PC-9 (cell line): ENCODE results near the gene USP2. TPM values are rescaled to one million over a fixed set of nuclear protein-coding genes. Genes with fewer than 3 reads are reported as not detected.

Experiments used
- BruUV-seq: library from RNA; stranded (reverse); fragments of 400-500 nt; replicated peaks from 2 replicates; lab custom pipeline; 2021; lab: Mats Ljungman, UMichigan
- CTCF ChIA-PET: fragments of 300-600 bp; sonication (Branson Sonifier 250); formaldehyde crosslinking; loops from one replicate; lab custom pipeline; 2022; ENCODE audit warnings: antibody characterized with exemption; lab: Charles Lee
- POLR2A ChIA-PET: fragments of 300-600 bp; sonication (Branson Sonifier 250); formaldehyde crosslinking; loops from one replicate; lab custom pipeline; 2022; ENCODE audit warnings: antibody characterized with exemption; ENCODE audit not compliant: unreplicated experiment; lab: Charles Lee
- DNase-seq, 2 experiments: peaks; one replicate each; pipeline versions ENCODE4 v3.0.0 to v3.0.0-alpha.2; 2015 to 2022; ENCODE audit warnings: mixed read lengths in 1 of 2
- H2AFZ ChIP-seq: fragments of 200-600 bp; sonication (generic); 2 replicates; pipeline ENCODE4 v1.8.1; 2017; ENCODE audit warnings: antibody characterized with exemption
- H3F3A ChIP-seq: fragments of 200-600 bp; sonication (generic); 2 replicates; pipeline ENCODE4 v1.8.1; 2017; ENCODE audit warnings: antibody characterized with exemption, mild to moderate bottlenecking, low read depth; ENCODE audit not compliant: insufficient read depth
- H3K27ac ChIP-seq: fragments of 200-600 bp; sonication (generic); 2 replicates; pipeline ENCODE4 v1.6.1; 2016; ENCODE audit warnings: mixed run types
- H3K27me3 ChIP-seq: fragments of 200-600 bp; sonication (generic); 2 replicates; pipeline ENCODE4 v1.6.1; 2016; ENCODE audit warnings: low read depth, mixed run types; ENCODE audit not compliant: insufficient read depth
- H3K36me3 ChIP-seq: fragments of 200-600 bp; sonication (generic); 2 replicates; pipeline ENCODE4 v1.6.1; 2016; ENCODE audit warnings: low read depth, mixed run types
- H3K4me1 ChIP-seq: fragments of 200-600 bp; sonication (generic); replicated peaks from 2 replicates; pipeline ENCODE4 v1.6.1; 2016; ENCODE audit warnings: mixed run types; ENCODE audit not compliant: insufficient read depth
- H3K4me2 ChIP-seq: fragments of 200-600 bp; sonication (generic); 2 replicates; pipeline ENCODE4 v1.6.1; 2017; ENCODE audit warnings: mixed run types
- H3K4me3 ChIP-seq: fragments of 200-600 bp; sonication (generic); 2 replicates; pipeline ENCODE4 v1.6.1; 2016; ENCODE audit warnings: mixed run types
- H3K79me2 ChIP-seq: fragments of 200-600 bp; sonication (generic); 2 replicates; pipeline ENCODE4 v1.6.1; 2017; ENCODE audit warnings: low read depth, mixed run types
- H3K9me2 ChIP-seq: fragments of 200-600 bp; sonication (generic); 2 replicates; pipeline ENCODE4 v1.8.1; 2017; ENCODE audit warnings: mild to moderate bottlenecking; ENCODE audit not compliant: insufficient read depth
- H3K9me3 ChIP-seq: fragments of 200-600 bp; sonication (generic); 2 replicates; pipeline ENCODE4 v1.8.1; 2016; ENCODE audit warnings: low read depth; ENCODE audit not compliant: insufficient read depth
- H4K20me1 ChIP-seq: fragments of 200-600 bp; sonication (generic); 2 replicates; pipeline ENCODE4 v1.8.1; 2017; ENCODE audit not compliant: insufficient read depth
- EZH2 ChIP-seq: fragments of 200-600 bp; sonication (generic); IDR thresholded peaks from 2 replicates; pipeline ENCODE4 v1.8.0; 2017; ENCODE audit warnings: antibody characterized with exemption, low read depth
- intact Hi-C: fragments of 100-400 bp; cut with micrococcal nuclease; formaldehyde crosslinking; loops from one replicate; pipeline ENCODE4 v1.10.0; 2022; ENCODE audit not compliant: unreplicated experiment
- total RNA-seq: library from RNA; stranded (reverse); gene quantifications from 2 replicates; pipeline ENCODE4 v1.2.3, GENCODE V29; 2021
- TF ChIP-seq, protein P1 (sequence below): fragments of 200-600 bp; sonication (generic); conservative IDR thresholded peaks from 2 replicates; pipeline ENCODE4 v1.6.1; 2017; ENCODE audit warnings: mixed run types, antibody characterized with exemption, mild to moderate bottlenecking, moderate library complexity

Gene USP2
- total RNA-seq, 1 experiment from 2014 or later: 2.1 TPM

DNA sequence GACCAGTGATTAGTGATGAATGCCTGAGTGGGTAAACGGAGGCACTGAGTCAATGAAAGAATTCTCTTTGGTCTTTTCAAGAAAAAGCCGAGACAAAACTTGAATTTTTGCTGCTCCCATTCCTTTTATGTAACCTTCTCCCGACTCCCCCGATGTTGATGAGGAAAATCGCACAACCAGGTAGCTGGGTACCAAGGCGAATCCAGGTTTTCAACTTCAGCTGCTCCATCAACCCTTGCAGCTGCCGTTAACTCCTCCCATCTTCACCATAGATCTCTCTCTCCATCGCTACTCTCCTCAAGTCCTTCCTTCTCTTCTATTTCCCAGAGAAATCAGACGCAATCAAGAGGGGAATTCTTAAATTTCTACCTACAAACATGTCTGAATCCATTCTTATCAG, 611 bp upstream of the USP2 start:
- CTCF ChIA-PET: interaction anchor here (0.5 to 1.0 kb wide), 2 partner anchors 11 to 92 kb away, joined by 3 to 4 read pairs; no protein-coding TSS in a partner anchor
- H2AFZ ChIP-seq: peak overlapping the region; percentile 45; the same call in 1 of the 2 replicates
- no peaks in the 10 kb centered on the region for H3K79me2 ChIP-seq
- intact Hi-C loops: no loop called here
- no peak for TF ChIP-seq EZH2
- TF ChIP-seq, protein P1, sequence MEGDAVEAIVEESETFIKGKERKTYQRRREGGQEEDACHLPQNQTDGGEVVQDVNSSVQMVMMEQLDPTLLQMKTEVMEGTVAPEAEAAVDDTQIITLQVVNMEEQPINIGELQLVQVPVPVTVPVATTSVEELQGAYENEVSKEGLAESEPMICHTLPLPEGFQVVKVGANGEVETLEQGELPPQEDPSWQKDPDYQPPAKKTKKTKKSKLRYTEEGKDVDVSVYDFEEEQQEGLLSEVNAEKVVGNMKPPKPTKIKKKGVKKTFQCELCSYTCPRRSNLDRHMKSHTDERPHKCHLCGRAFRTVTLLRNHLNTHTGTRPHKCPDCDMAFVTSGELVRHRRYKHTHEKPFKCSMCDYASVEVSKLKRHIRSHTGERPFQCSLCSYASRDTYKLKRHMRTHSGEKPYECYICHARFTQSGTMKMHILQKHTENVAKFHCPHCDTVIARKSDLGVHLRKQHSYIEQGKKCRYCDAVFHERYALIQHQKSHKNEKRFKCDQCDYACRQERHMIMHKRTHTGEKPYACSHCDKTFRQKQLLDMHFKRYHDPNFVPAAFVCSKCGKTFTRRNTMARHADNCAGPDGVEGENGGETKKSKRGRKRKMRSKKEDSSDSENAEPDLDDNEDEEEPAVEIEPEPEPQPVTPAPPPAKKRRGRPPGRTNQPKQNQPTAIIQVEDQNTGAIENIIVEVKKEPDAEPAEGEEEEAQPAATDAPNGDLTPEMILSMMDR: no peak
- no peaks in the 10 kb centered on the region for H4K20me1 ChIP-seq
- no peaks in the 10 kb centered on the region for H3K9me3 ChIP-seq
- peaks cover 36% of the 10 kb centered on the region for H3K4me1 ChIP-seq
- no peak overlapping the region for H3K27ac ChIP-seq
- TSS peak; percentile 56 for BruUV-seq
- H3K27me3 ChIP-seq: no peaks in the 10 kb centered on the region
- H3K4me2 ChIP-seq: peak overlapping the region; percentile 78
- H3K4me3 ChIP-seq: peak overlapping the region; percentile 56
- DNase-seq: no peak
- H3K9me2 ChIP-seq: no peaks in the 10 kb centered on the region
- POLR2A ChIA-PET: no interaction called here
- H3F3A ChIP-seq: peaks cover 12% of the 10 kb centered on the region
- no peaks in the 10 kb centered on the region for H3K36me3 ChIP-seq

DNA sequence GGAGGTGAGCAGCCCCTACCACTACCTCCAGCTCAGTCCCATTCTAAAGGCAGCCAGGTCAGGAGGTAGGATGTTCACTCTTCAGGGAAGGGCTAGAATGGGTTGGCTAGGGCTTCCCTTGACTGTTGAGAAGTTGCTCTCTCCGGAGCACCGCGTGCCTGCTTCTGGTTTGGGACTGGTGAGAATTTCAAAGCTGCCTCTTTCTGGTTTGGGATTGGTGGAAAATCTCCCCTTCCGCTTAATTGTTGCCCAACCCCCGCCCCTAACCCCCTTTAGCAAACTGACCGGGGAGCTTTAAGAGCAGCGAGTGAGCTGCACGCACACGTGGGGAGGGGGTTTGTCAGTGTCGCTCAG, 686 bp downstream of the USP2 start:
- H3K4me1 ChIP-seq: peaks cover 37% of the 10 kb centered on the region
- peak overlapping the region; percentile 56; the same call in 1 of the 2 replicates for H3K4me3 ChIP-seq
- no peaks in the 10 kb centered on the region for H3K9me2 ChIP-seq
- CTCF ChIA-PET: interaction anchor here (0.6 to 1.7 kb wide), 5 partner anchors 16 to 100 kb away, joined by 3 to 8 read pairs (median 5); no protein-coding TSS in a partner anchor
- no peaks in the 10 kb centered on the region for H3K36me3 ChIP-seq
- H3K27ac ChIP-seq: no peak overlapping the region
- H3K9me3 ChIP-seq: no peaks in the 10 kb centered on the region
- H3F3A ChIP-seq: 0 out of 2 replicates have a peak, but pooled peaks cover 4% of the 10 kb centered on the region
- POLR2A ChIA-PET: interaction anchor here (0.5 kb wide), 1 partner anchor 47 kb away, joined by 3 read pairs; no protein-coding TSS in a partner anchor
- peak overlapping the region; percentile 80 for H2AFZ ChIP-seq
- intact Hi-C loops: loop anchor here (1.0 kb wide), 1 partner anchor 93 kb away; no protein-coding TSS in a partner anchor
- no peak for DNase-seq
- H3K4me2 ChIP-seq: peak overlapping the region; percentile 78
- H4K20me1 ChIP-seq: no peaks in the 10 kb centered on the region
- no peaks in the 10 kb centered on the region for H3K79me2 ChIP-seq
- TF ChIP-seq, protein P1: no peak
- no TSS peak for BruUV-seq
- H3K27me3 ChIP-seq: no peaks in the 10 kb centered on the region

DNA sequence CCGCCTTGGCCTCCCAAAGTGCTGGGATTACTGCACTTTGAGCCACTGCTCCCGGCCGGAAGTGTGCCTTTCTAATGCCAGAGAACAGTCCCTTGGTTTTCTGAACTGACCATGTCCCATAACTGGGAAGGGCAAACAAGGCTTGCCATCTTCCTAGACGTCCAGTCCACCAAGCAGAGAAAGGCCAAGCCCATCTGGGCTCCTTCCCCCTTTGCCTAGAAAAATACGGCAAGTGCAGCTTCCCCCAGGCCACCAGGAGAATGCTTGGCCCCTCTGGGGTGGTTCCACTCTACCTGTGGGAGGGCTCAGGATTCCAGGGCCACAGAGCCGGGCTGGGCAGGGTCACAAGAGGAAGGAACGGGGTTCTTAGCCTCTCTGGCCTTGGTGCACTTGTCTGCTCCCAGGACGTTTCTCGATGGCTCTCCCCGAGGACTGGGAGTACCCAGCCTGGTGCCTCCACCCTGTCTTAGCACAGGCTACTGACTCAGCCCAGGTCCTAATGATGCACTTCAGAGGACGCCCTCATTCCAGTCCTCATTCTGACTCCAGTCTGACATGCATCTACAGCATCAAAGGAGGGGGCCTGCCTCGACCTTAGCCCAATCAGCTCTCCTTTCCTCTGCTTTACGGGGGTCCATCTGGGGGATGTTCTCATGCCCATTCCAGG, 1.2 kb downstream of the USP2 start:
- TF ChIP-seq, protein P1: no peak
- no peak for TF ChIP-seq EZH2
- BruUV-seq: no TSS peak
- H3K79me2 ChIP-seq: no peaks in the 10 kb centered on the region
- H3K4me1 ChIP-seq: peaks cover 37% of the 10 kb centered on the region
- no peak for DNase-seq
- H3K4me3 ChIP-seq: peak overlapping the region; percentile 56; the same call in 1 of the 2 replicates
- H3F3A ChIP-seq: 0 out of 2 replicates have a peak, but pooled peaks cover 4% of the 10 kb centered on the region
- no peaks in the 10 kb centered on the region for H4K20me1 ChIP-seq
- H2AFZ ChIP-seq: no peak overlapping the region
- peak overlapping the region; percentile 78 for H3K4me2 ChIP-seq
- H3K9me2 ChIP-seq: no peaks in the 10 kb centered on the region
- H3K36me3 ChIP-seq: no peaks in the 10 kb centered on the region
- no peaks in the 10 kb centered on the region for H3K27me3 ChIP-seq
- H3K27ac ChIP-seq: no peak overlapping the region
- no peaks in the 10 kb centered on the region for H3K9me3 ChIP-seq
- intact Hi-C loops: no loop called here
- POLR2A ChIA-PET: interaction anchor here (0.6 kb wide), 1 partner anchor 288 kb away, joined by 27 read pairs; no protein-coding TSS in a partner anchor
- CTCF ChIA-PET: interaction anchor here (0.6 to 1.7 kb wide), 3 partner anchors 19 to 97 kb away, joined by 3 to 5 read pairs (median 4); no protein-coding TSS in a partner anchor
